Activated CD8-positive, alpha-beta memory T cell treated with anti-CD3 and anti-CD28 coated beads for 36 hours (primary cell): ENCODE results near the gene SELENOF. TPM values are rescaled to one million over a fixed set of nuclear protein-coding genes. Genes with fewer than 3 reads are reported as not detected.

Source experiments
- CTCF ChIA-PET: fragments of 350-600 bp; sonication (Branson Sonifier 250); formaldehyde crosslinking; loops from one replicate; lab custom pipeline; 2021; ENCODE audit warnings: antibody characterized with exemption; lab: Charles Lee
- POLR2A ChIA-PET: fragments of 350-600 bp; sonication (Branson Sonifier 250); formaldehyde crosslinking; loops from one replicate; lab custom pipeline; 2021; ENCODE audit warnings: antibody characterized with exemption; lab: Charles Lee
- total RNA-seq, 2 experiments: library from RNA; stranded (reverse); gene quantifications; one replicate each; pipeline ENCODE4 v1.2.3, GENCODE V29; 2021

Gene SELENOF
- total RNA-seq, result 100 to 1,000 TPM; 155 to 156 TPM

DNA sequence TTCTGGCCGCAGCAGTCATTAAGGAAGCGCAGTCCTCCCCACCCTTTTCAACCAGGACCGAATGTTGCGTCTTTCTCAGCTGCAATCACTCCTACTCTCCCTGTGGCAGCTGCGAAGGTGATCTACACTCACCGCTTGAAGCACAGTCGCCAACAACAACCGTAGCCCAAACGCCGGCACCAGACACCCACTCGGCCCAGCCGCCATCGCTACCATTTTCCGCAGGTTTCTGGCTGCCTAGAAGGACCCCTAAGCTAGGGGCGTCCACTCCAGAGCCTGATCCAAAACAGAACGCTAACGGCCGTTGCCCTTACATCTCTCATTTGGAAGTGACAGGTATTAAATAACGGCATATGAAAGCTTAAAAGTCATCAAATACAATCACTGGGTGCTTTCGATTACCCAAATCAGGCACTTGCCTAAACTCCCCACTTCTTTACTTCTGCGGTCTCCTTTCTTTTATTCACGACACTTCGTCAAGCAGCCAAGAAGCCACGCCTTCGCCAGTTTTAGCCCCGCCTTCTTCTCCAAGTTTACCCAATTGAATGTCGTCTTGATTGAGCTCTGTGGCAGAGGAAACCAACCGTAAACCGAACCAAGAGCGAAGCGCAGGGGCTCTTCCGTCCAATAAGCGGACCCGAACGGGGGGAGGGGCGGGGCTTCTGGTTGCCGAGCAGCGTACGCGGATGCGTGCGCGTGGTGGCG, at the start of gene SELENOF:
SELENOF (minus strand) TSS at position 231 of the 705 bp plus-strand sequence; CDS start at position 216, 15 bp downstream.
- POLR2A ChIA-PET, result interaction anchor here (0.8 to 1.3 kb wide), 6 partner anchors 10 to 421 kb away, joined by 3 to 15 read pairs (median 4); partner anchors contain the start of gene SH3GLB1

DNA sequence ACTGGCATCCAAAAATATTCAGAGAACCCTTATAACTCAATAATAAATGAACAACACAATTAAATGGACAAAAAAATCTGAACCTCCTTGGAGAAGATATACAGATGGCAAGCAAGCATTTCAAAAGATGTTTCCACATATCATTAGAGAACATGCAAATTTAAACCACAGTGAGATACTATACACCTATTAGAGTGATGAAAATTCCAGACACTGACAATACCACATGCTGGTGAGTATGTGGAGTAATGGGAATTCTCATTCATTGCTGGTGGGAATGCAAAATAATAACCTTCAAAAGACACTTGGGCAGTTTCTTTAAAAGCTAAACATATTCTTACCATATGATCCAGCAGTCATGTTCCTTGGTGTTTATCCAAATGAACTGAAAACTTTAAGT, 46.6 kb upstream of the SELENOF start:
- CTCF ChIA-PET, result no interaction called here
- POLR2A ChIA-PET, result no interaction called here

More for the DNA sequence above, at the start of gene SELENOF:
- CTCF ChIA-PET, result interaction anchor here (0.8 to 1.9 kb wide), 4 partner anchors 13 to 210 kb away, joined by 3 to 6 read pairs (median 4); partner anchors contain the start of gene SH3GLB1

DNA sequence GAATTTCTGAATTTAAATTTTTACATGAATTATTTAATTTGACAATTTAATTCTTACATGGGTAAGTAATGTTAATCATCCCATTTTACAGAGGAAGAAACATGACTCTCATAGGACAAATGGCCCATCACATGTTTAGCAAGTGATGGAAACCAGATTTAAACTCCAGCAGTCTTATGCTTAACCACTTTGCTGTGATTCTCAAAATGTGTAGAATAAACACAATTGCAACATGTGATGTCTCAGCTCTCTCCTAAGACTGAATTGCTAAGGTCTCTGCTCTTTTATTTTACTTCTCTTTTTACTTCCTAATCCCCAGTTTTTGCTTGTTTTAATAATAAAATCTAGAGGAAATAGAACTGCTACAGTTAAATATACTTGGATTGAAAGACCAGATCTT, 43.3 kb upstream of the SELENOF start:
- ChIA-PET CTCF (no interaction called here), POLR2A (no interaction called here)

DNA sequence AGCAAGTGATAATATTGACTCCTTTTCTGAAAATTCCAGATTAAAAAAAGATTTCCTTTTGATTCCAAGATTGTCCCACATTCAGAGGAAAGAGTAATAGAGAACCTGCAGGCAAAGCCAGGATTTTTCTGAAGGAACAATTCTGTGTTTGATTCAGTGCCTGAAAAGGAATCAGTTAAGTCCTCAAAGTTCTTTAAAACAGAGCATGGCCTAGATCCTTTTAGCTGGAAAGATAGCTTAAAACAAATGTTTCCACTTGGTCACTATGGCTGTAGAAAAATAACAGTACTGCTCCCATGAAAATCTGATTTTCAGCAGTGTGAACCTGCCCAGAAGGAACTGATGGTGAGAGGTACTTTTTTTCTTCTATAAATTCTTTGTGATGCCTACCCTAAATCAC, 42.3 kb upstream of the SELENOF start:
- POLR2A ChIA-PET, result no interaction called here
- CTCF ChIA-PET, result no interaction called here

DNA sequence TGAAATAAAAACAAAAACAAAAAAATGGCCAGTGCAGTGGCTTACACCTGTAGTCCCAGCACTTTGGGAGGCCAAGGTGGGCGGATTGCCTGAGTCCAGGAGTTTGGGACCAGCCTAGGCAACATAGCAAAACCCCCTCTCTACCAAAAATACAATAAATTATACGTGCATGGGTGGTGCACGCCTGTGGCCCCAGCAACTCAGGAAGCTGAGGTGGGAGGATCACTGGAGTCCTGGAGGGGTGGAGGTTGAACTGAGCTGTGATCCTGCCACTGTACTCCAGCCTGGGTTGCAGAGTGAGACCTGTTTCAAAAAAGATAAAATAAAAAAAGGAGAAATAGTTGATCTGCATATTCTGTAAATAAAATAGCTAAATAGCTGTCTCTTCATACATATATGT, 41.8 kb upstream of the SELENOF start:
- ChIA-PET POLR2A (no interaction called here), CTCF (interaction anchor here (1.3 kb wide), 1 partner anchor 12 kb away, joined by 3 read pairs; no protein-coding TSS in a partner anchor)

DNA sequence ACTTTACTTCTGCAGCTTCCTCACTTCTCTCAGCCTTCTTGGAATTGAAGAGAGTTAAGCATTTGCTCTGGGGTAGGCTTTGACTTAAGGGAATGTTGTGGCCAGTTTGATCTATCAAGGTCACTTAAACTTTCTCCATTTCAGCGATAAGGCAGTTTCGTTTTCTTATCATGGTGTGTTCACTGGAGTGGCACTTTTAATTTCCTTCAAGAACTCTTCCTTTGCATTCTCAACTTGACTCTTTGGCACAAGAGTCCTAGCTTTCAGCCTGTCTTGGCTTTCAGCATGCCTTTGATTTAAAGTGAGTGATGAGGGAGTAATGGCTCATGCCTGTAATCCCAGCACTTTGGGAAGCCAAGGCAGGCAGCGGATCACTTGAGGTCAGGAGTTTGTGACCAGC, 39.2 kb upstream of the SELENOF start:
- CTCF ChIA-PET, result no interaction called here
- POLR2A ChIA-PET, result no interaction called here

DNA sequence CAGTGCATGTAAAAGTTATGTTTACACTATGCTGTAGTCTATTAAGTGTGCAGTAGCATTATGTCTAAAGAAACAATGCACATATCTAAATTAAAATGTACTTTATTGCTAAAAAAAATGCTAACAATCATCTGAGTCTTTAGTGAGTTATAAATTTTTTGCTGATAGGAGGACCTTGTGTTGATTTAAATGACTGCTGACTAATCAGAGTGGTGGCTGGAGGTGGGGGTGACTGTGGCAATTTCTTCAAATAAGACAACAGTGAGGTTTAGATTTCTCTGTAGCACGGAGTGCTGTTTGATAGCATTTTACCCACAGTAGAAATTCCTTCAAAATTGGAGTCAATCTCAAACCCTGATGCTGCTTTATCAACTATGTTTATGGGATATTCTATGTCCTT, 37.5 kb upstream of the SELENOF start:
- POLR2A ChIA-PET, result no interaction called here

DNA sequence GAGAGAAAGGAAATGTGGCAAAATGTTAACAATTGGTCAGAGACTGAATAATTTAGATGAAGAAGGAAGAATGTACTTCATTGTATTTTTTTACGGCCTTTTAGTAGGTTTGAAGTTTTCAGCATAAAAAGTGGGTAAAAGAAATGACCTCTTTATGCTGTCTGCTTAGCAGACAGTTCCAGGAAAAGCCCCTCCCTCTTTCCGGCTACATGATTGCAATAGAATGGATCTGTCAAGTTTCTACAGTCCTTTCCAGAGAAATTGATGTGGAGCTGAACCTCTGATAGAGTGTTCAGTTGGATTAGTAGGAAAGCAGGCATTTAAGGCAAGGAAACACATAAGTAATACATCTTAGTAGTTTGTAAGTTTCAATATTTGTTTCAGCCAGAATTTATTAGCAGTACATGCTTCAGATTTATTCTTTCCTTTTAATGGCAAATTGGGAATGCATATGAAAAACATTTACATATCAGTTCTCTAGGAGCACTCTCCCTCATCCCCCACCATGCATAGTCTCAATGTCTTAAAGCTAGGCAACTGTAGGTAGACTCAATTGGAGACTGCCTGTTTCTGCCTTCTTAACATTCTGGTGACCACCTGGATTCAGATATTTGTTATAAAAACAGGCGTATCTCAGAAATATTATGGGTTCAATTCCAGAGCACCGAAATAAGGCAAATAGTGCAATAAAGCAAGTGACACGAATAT, 36.9 kb upstream of the SELENOF start:
- POLR2A ChIA-PET, result no interaction called here
- CTCF ChIA-PET, result no interaction called here

More for the DNA sequence above, 37.5 kb upstream of the SELENOF start:
- CTCF ChIA-PET, result no interaction called here

DNA sequence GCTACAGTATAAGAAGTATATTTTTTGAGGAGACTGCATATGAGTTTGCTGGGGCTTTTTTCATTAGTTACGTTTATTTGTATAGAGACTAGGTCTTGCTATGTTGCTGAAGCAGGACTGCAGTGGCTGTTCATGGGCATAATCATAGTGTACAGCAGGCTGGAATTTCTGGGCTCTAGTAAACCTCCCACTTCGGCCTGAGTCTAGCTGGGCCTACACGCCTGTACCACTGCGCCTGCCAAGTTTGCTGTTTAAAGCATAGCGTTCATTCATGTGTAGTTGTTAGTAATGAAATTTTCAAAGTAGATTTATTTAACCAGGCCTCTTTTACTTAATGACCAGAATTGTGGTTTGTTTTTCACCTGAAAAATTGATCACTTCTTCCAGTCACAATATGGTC, 34.3 kb upstream of the SELENOF start:
- ChIA-PET POLR2A (no interaction called here), CTCF (no interaction called here)

DNA sequence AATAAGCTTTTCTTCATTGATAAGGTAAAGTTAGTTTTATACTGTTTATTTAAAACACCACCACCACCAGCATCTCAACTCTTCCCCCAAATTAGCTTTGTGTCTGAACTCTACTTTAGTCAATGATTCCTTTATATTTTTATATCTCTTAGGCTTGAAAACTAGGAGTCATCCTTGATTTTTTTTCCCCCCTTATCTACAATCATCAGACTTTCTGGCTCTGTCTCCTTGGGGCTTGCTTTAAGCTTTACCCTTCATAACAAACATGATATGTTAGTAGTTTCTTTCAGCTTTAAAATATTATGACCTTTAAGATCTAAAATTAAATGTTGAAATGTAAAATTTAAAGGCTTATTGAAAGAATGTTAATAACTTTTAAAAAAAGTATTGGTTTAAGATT, 28.8 kb upstream of the SELENOF start:
- ChIA-PET CTCF (interaction anchor here (0.7 kb wide), 1 partner anchor 12 kb away, joined by 3 read pairs; no protein-coding TSS in a partner anchor), POLR2A (no interaction called here)

DNA sequence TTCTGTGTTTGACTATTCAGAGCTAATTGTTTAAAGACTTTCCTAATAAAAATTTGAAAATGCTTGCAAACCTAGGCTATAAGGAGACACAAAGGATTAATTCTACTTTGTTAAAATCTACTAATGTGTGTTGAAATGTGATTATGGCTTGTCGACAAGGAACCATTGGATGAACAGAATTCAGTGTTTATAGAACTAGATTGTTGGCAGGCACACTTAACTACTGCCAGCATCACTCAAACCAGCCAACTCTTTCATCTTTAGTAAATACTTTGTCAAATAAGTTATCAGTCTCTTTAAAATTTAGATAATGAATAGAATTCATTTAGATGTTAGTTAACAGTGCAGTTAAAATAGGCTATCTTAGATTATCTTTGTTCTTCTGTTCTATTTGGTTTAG, 28.1 kb upstream of the SELENOF start:
- CTCF ChIA-PET, result no interaction called here
- POLR2A ChIA-PET, result no interaction called here

DNA sequence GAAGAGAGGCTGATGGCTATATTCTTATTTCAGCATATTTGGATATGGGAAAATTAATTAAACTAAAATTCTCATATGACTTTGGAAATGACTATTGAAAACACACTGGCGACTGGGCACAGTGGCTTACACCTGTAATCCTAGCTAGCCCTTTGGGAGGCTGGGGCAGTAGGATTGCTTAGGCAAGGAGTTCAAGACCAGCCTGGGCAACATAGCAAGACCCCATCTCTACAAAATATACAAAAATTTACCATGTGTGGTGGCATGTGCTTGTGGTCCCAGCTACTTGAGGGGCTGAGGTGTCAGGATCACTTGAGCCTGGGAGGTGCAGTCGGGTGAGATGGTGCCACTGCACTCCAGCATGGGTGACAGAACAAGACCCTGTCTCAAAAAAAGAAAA, 26.7 kb upstream of the SELENOF start:
- ChIA-PET POLR2A (no interaction called here), CTCF (no interaction called here)

DNA sequence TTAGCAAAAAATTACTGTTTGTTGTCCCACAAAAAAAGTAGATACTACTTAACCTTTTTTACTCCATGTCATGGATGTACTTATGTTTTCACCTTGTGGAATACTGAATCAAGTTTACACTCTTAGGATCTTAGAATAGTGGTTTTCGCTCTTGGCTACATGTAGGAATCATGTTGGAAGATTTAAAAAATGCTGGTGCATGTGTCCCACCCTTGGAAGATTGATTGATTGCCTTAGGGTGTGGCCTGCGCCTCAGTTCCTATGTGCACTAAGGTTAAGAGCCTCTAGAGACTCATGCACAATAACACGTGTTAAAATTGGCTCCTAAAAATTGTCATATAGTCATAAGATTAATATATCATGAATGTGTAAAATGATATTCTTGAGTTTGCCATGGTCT, 25.5 kb upstream of the SELENOF start:
- POLR2A ChIA-PET, result no interaction called here
- CTCF ChIA-PET, result no interaction called here

DNA sequence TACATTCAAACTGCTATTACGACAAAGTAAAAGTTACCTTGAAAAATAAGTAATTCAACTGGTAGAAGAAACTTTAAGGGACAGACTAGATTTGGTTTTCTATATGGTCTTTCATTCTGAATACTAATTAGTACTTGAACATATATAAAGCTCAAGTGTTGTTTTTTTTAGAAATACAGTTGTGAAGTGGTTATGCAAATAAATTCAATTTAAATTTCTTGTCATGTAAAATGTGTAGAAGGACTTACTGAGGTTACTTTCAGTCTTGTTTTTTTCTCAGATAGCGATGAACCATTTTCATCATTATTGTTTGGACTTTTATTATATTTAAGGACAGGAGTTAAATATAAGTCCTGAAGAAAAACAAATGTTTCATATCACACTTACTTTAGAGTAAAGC, 24.9 kb upstream of the SELENOF start:
- POLR2A ChIA-PET, result no interaction called here
- CTCF ChIA-PET, result no interaction called here

DNA sequence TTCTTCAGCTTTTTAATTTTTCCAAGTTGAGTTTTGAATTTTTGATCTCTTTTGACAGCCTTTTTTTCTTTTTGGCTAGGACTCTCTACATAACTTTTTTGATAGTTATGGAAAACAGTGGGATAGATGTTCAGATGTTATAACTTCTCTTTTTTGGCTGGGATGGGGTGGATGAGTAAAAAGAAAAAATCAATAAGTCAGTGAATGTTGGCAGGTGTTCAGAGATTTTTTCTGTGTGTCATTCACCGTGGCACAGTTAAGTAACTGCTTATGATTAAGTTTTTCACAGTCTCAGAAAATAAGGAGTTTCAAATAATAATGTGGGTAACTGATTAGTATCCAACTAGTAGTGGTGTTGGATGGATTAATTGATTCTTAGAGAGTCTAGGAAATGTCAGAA, 24.5 kb upstream of the SELENOF start:
- CTCF ChIA-PET, result no interaction called here
- POLR2A ChIA-PET, result no interaction called here

DNA sequence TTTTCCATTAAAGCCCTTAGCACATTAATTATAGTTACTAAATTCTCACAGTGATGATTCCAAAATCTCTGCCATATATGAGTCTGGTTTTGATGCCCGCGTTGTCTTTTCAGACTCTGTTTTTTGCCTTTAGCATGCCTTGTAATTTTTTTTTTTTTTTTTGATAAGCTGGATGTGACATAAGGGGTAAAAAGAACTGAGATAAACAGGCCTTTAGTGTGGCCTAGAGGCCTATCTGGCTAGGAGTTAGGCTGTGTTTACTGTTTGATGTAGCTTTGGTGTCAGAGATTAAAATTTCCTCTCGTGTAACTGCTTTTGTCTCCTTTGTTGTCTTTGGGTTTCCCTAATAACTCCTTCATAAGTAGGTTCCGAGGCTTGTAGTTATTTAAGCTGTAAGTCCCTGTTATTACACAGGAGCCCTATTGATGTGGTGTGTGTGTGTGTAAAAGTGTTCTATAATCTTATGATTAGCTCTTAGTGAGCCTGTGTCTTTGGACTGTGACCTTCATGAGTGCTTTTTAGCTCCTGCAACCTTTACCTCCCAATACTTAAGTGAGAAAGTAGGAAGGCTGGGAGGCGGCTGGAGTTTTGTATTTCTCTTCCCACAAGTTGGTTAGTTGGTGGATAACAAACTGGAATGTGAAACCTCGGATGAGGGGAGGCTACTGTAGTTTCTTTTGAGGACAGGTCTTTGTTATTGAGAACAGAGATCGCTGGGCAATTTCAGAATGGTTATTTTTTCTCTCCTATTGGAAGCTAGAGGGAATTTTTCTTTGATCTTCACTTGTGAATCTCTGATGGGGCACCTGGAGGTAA, 19.8 kb upstream of the SELENOF start:
- ChIA-PET CTCF (interaction anchor here (0.6 kb wide), 2 partner anchors 28 to 53 kb away, joined by 3 to 4 read pairs; no protein-coding TSS in a partner anchor), POLR2A (no interaction called here)

DNA sequence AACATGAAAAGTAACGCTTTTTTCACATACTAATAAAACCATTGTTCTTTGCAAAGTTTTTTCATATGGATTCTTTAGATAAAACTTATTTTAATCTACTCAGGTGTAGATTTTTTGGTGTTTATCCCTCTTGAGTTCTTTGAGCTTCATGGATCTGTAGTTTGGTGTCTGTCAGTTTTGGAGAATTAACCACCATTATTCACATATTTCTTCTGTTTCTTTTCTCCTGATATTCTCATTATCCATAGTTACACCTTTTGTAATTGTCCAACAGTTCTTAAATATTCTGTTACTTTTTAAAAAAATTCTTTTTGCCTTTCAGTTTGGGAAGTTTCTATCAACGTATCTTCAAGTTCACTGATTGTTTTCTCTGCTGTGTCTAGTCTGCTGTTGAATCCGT, 19.1 kb upstream of the SELENOF start:
- POLR2A ChIA-PET, result no interaction called here

DNA sequence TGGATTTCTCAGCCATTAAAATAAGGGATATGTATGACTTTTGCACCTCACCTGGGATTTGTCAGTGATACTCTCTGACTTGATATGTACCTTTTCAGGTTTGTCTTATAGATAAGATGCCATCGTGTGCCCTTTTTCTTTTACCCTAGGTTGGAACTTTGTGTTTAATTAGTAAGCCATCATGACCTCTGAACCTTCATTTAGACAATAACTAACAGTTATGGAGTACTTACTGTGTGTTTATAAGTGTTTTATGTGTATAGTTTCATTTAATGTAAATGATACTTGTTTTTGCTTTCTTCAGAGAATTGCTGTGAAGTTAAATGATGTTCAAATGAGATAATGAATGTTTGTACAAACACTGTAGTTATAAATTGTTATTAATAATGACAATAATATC, 14.9 kb upstream of the SELENOF start:
- POLR2A ChIA-PET, result no interaction called here
- CTCF ChIA-PET, result no interaction called here

More for the DNA sequence above, 19.1 kb upstream of the SELENOF start:
- CTCF ChIA-PET, result interaction anchor here (0.6 kb wide), 1 partner anchor 54 kb away, joined by 4 read pairs; no protein-coding TSS in a partner anchor

DNA sequence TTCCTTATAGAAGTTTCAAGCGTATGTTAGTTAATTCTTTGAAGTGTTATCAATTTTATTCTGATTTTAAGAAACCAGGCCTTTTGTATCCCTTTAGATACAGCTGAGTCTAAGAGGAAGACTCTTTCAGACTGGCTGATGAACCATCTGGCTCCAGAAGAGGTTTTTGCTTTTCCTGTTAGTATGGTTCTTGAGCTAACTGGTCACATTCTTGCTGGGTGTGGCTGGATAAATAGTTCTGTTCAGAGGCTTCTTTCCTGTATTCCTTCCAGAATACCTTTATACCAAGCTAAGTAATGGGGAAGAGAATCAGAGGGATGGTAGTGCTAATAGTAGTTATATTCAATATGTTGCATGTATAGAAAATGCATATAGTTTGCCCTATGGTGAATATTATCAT, 13.0 kb upstream of the SELENOF start:
- ChIA-PET CTCF (no interaction called here), POLR2A (no interaction called here)

DNA sequence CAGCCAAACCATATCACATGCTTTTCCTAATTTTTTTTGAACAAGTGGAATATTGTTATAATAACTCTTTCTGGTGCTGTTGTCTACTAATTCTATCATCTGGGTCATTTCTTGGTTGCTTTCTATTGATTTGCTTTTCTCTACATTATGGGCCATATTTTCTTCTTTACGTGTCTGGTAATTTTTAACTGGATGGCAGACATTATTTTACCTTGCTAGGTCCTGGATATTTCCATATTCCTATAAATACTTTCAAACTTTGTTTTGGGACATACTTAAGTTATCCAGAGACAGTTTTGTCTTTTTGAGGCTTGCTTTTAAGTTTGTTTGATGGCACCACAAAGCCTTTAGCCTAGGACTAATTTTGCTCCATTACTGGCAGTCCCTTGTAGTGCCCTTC, 11.8 kb upstream of the SELENOF start:
- POLR2A ChIA-PET, result no interaction called here
- CTCF ChIA-PET, result no interaction called here
